ENCODE data around the gene CAMTA1.
A peak's percentile ranks its signal among the peaks of the same experiment; 100 is the strongest.
"Not testable (repeated sequence)": the region's sequence is repeated elsewhere in the genome, so short reads cannot be mapped to it uniquely, and the experiment has no call there.

CAMTA1 gene

GRCh38 chr1:7678491-7679158, 893.4 kb downstream of the CAMTA1 start:
- no peak for DNase-seq (ENCODE audit: low read depth in 2 of 2, low spot score in 1 of 2)

GRCh38 chr1:7679159-7679872, 894.1 kb downstream of the CAMTA1 start:
- no peak for DNase-seq (ENCODE audit: low read depth in 2 of 2, low spot score in 1 of 2)

GRCh38 chr1:7679873-7680206, 894.6 kb downstream of the CAMTA1 start:
- no peak for DNase-seq (ENCODE audit: low read depth in 2 of 2, low spot score in 1 of 2)

- DNase-seq (ENCODE audit: low read depth in 2 of 2, low spot score in 1 of 2), result peak in 1 of 2 donors; percentile 12
Measured at GRCh38 chr1:7680207-7680954, 895.1 kb downstream of the CAMTA1 start.

- DNase-seq (ENCODE audit: low read depth in 2 of 2, low spot score in 1 of 2), result no peak
Measured at GRCh38 chr1:7680955-7681268, 895.7 kb downstream of the CAMTA1 start.

- DNase-seq (ENCODE audit: low read depth in 2 of 2, low spot score in 1 of 2), result no peak
Measured at GRCh38 chr1:7681401-7681800, 896.1 kb downstream of the CAMTA1 start.

GRCh38 chr1:7683521-7683920, 898.3 kb downstream of the CAMTA1 start:
- no peak for DNase-seq (ENCODE audit: low read depth in 2 of 2, low spot score in 1 of 2)

GRCh38 chr1:7684132-7684531, 898.9 kb downstream of the CAMTA1 start:
- DNase-seq (ENCODE audit: low read depth in 2 of 2, low spot score in 1 of 2), result no peak

GRCh38 chr1:7684861-7685635, 899.8 kb downstream of the CAMTA1 start:
- no peak for DNase-seq (ENCODE audit: low read depth in 2 of 2, low spot score in 1 of 2)

GRCh38 chr1:7686301-7686850, 901.1 kb downstream of the CAMTA1 start:
- DNase-seq (ENCODE audit: low read depth in 2 of 2, low spot score in 1 of 2), result no peak

GRCh38 chr1:7687411-7687810, 902.2 kb downstream of the CAMTA1 start:
- DNase-seq (ENCODE audit: low read depth in 2 of 2, low spot score in 1 of 2), result no peak

GRCh38 chr1:7688659-7689058, 903.4 kb downstream of the CAMTA1 start:
- no peak for DNase-seq (ENCODE audit: low read depth in 2 of 2, low spot score in 1 of 2)

GRCh38 chr1:7689307-7689706, 904.1 kb downstream of the CAMTA1 start:
- not testable (repeated sequence) for DNase-seq (ENCODE audit: low read depth in 2 of 2, low spot score in 1 of 2)

GRCh38 chr1:7690076-7690475, 904.8 kb downstream of the CAMTA1 start:
- DNase-seq (ENCODE audit: low read depth in 2 of 2, low spot score in 1 of 2), result no peak

GRCh38 chr1:7690496-7691182, 905.4 kb downstream of the CAMTA1 start:
- no peak for DNase-seq (ENCODE audit: low read depth in 2 of 2, low spot score in 1 of 2)

- DNase-seq (ENCODE audit: low read depth in 2 of 2, low spot score in 1 of 2), result no peak
Measured at GRCh38 chr1:7691576-7691975, 906.3 kb downstream of the CAMTA1 start.

GRCh38 chr1:7692005-7692404, 906.8 kb downstream of the CAMTA1 start:
- DNase-seq (ENCODE audit: low read depth in 2 of 2, low spot score in 1 of 2), result no peak

GRCh38 chr1:7693037-7693436, 907.8 kb downstream of the CAMTA1 start:
- DNase-seq (ENCODE audit: low read depth in 2 of 2, low spot score in 1 of 2), result not testable (repeated sequence)

GRCh38 chr1:7693662-7694061, 908.4 kb downstream of the CAMTA1 start:
- DNase-seq (ENCODE audit: low read depth in 2 of 2, low spot score in 1 of 2), result no peak

GRCh38 chr1:7694600-7695496, 909.6 kb downstream of the CAMTA1 start:
- no peak for DNase-seq (ENCODE audit: low read depth in 2 of 2, low spot score in 1 of 2)

Data from stimulated activated CD8-positive, alpha-beta memory T cell treated with anti-CD3 and anti-CD28 coated beads, Interleukin-4, amount 100 ng/mL, for 4 hours (primary cell).